Measurements from ENCODE around the gene DNAI4.
A peak's percentile ranks its signal among the peaks of the same experiment; 100 is the strongest.
"Not testable (repeated sequence)": the region's sequence is repeated elsewhere in the genome, so short reads cannot be mapped to it uniquely, and the experiment has no call there.

DNAI4 gene

GRCh38 chr1:66929999-66930822, 5.6 kb upstream of the DNAI4 start:
- H3K4me3 ChIP-seq (ENCODE audit: low read depth, low read length), result peak overlapping the region; percentile 82

GRCh38 chr1:66929691-66929998, 5.0 kb upstream of the DNAI4 start:
- H3K4me3 ChIP-seq (ENCODE audit: low read depth, low read length), result peak overlapping the region; percentile 50

- H3K4me3 ChIP-seq (ENCODE audit: low read depth, low read length), result peak overlapping the region; percentile 50
Measured at GRCh38 chr1:66929146-66929688, 4.6 kb upstream of the DNAI4 start.

GRCh38 chr1:66927528-66927927, 2.9 kb upstream of the DNAI4 start:
- no peak overlapping the region for H3K4me3 ChIP-seq (ENCODE audit: low read depth, low read length)

- peak overlapping the region; percentile 88 for H3K4me3 ChIP-seq (ENCODE audit: low read depth, low read length)
Measured at GRCh38 chr1:66925944-66926343, 1.3 kb upstream of the DNAI4 start.

- H3K4me3 ChIP-seq (ENCODE audit: low read depth, low read length), result peak overlapping the region; percentile 88
Measured at GRCh38 chr1:66925558-66925910, 878 bp upstream of the DNAI4 start.

- H3K4me3 ChIP-seq (ENCODE audit: low read depth, low read length), result no peak overlapping the region
Measured at GRCh38 chr1:66920543-66920942, 4.1 kb downstream of the DNAI4 start.

- no peak overlapping the region for H3K4me3 ChIP-seq (ENCODE audit: low read depth, low read length)
Measured at GRCh38 chr1:66919828-66920227, 4.8 kb downstream of the DNAI4 start.

- H3K4me3 ChIP-seq (ENCODE audit: low read depth, low read length), result no peak overlapping the region
Measured at GRCh38 chr1:66919063-66919462, 5.6 kb downstream of the DNAI4 start.

- no peak overlapping the region for H3K4me3 ChIP-seq (ENCODE audit: low read depth, low read length)
Measured at GRCh38 chr1:66917476-66917875, 7.2 kb downstream of the DNAI4 start.

GRCh38 chr1:66916320-66916719, 8.3 kb downstream of the DNAI4 start:
- H3K4me3 ChIP-seq (ENCODE audit: low read depth, low read length), result no peak overlapping the region

- H3K4me3 ChIP-seq (ENCODE audit: low read depth, low read length), result not testable (repeated sequence)
Measured at GRCh38 chr1:66915203-66915602, 9.5 kb downstream of the DNAI4 start.

- no peak overlapping the region for H3K4me3 ChIP-seq (ENCODE audit: low read depth, low read length)
Measured at GRCh38 chr1:66893712-66894111, 30.9 kb downstream of the DNAI4 start.

- H3K4me3 ChIP-seq (ENCODE audit: low read depth, low read length), result no peak overlapping the region
Measured at GRCh38 chr1:66890621-66891020, 34.0 kb downstream of the DNAI4 start.

GRCh38 chr1:66889030-66889429, 35.6 kb downstream of the DNAI4 start:
- H3K4me3 ChIP-seq (ENCODE audit: low read depth, low read length), result no peak overlapping the region

- H3K4me3 ChIP-seq (ENCODE audit: low read depth, low read length), result no peak overlapping the region
Measured at GRCh38 chr1:66876664-66877063, 48.0 kb downstream of the DNAI4 start.

GRCh38 chr1:66873111-66873510, 51.5 kb downstream of the DNAI4 start:
- H3K4me3 ChIP-seq (ENCODE audit: low read depth, low read length), result no peak overlapping the region

- not testable (repeated sequence) for H3K4me3 ChIP-seq (ENCODE audit: low read depth, low read length)
Measured at GRCh38 chr1:66872024-66872423, 52.6 kb downstream of the DNAI4 start.

GRCh38 chr1:66867501-66867900, 57.2 kb downstream of the DNAI4 start:
- H3K4me3 ChIP-seq (ENCODE audit: low read depth, low read length), result no peak overlapping the region

- no peak overlapping the region for H3K4me3 ChIP-seq (ENCODE audit: low read depth, low read length)
Measured at GRCh38 chr1:66860529-66860928, 64.1 kb downstream of the DNAI4 start.

- H3K4me3 ChIP-seq (ENCODE audit: low read depth, low read length), result no peak overlapping the region
Measured at GRCh38 chr1:66853379-66853778, 71.3 kb downstream of the DNAI4 start.

GRCh38 chr1:66852870-66853269, 71.8 kb downstream of the DNAI4 start:
- H3K4me3 ChIP-seq (ENCODE audit: low read depth, low read length), result no peak overlapping the region

GRCh38 chr1:66850989-66851388, 73.7 kb downstream of the DNAI4 start:
- no peak overlapping the region for H3K4me3 ChIP-seq (ENCODE audit: low read depth, low read length)

Measured in iPS-11a (cell line).